Hematopoietic multipotent progenitor cell (in vitro differentiated cells): Measurements from ENCODE around the gene RUNX3. TPM values are rescaled to one million over a fixed set of nuclear protein-coding genes. Genes with fewer than 3 reads are reported as not detected.
A peak's percentile ranks its signal among the peaks of the same experiment; 100 is the strongest.

Experiments used
- DNase-seq, 3 donors: peaks; one replicate each; pipeline ENCODE4 v3.0.0-alpha.2; 2011 to 2015; ENCODE audit warnings: low read depth in 2 of 3, low spot score in 2 of 3
- total RNA-seq: library from RNA; depleted of rRNA; stranded (reverse); fragments of >200 nt; gene quantifications from one replicate; pipeline ENCODE4 v1.2.3, GENCODE V29; 2012

RUNX3 gene
- total RNA-seq, 1 donor: 22.9 TPM

GRCh38 chr1:24948079-24948827, 18.2 kb upstream of the RUNX3 start:
- peak in 1 of 3 donors; percentile 53 for DNase-seq

DNA sequence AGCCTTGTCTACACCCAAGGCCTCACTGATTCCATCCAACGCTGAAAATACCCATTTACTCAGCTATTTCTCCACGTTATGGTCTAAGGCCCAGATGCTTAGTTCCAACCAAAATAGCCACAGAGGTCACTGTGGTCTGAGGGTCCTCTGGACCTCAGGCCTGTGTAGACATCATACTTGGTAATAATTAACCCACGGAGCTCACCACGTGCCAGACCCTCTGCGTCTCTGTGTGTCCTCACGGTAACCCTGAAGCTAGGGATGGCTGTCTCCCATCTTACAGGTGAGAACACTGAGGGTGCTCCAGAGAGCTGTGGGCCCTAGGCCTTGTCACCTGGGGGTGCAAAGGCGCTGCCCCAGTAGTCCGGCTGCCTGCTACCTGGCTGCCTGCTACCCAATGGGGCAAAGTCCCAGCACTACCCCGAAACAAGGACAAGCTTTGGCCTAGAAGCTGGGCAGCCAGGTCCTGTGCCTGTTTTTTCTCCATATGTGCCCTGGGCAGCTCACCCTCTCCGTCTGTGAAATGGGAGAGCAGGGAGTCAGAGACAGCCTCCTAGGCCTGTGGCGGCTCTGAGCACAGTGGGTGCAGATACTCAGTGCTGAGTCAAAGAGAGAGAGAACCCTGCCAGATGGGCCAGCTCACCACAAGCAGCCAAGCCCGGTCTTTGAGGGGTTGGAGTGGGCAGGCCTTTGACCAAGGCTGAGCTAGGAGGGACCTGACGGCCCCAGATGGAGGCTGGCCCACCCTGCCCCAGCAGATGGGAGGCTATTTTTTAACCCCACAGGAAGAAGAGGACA, 17.0 kb upstream of the RUNX3 start:
- DNase-seq: no peak

- DNase-seq: no peak
Observed at GRCh38 chr1:24945354-24946326, 15.6 kb upstream of the RUNX3 start.

GRCh38 chr1:24944318-24944717, 14.2 kb upstream of the RUNX3 start:
- DNase-seq: no peak

DNA sequence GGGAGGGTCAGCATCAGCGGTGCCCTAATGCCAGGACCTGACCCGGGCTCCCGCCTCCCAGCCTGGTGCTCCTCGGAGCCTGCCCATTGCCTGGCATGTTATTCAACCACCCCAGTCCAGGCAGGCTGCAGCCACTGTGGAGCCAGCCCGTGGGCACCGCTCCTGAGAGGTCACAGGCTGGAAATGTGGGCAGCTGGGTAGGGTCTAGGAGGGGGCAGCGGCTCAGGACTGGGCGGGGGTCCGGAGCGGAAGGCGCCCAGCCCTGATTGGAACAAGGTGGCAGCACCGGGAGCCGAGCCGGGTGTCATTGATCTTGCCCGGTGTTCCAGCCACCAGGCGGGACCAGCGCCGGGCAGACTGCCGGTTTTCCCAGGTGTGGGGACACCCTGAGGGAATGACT, 12.7 kb upstream of the RUNX3 start:
- DNase-seq: no peak

GRCh38 chr1:24941564-24941963, 11.5 kb upstream of the RUNX3 start:
- DNase-seq: no peak

DNA sequence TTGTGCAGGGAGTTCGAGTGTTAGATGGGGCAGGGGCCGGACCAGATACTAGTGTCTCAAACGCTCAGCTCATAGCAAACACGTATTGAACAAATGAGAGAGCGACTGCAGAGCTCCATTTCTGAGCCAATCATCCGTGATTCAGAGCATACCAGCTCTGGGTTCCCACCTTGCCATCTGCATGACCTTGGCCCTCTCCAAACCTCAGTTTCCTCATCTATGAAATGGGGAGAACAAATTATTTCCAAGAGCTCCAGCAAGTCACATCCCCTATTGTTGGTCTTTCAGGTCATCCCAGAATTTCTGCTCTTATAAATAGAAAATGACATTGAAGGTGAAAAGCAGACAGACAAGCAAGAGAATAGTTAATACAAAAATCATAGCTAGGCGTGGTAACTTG, 10.2 kb upstream of the RUNX3 start:
- no peak for DNase-seq

DNA sequence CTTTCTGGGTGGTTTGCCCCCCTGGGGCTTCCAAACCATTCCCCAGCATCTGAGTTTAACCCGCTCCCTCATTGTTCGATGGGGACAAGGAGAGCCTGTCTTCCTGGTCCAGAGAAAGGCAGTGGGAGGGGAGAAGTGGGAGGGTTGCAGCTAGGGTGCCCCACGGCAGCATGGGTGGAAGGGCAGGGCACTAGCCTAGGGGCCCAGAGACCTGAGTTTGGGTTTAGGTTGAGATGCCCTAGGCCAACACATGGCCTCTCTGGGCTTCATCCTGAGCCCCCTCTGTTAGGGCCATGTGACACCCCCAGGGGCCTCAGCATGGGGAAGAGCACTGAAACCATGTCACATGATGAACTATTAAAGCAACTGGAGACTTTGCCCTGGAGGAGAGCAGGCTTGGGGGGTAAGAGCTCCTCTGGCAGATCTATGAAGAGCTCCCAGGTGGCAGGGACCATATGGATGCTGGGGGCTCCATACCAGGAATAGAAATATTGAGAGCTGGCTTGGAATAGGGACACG, 9.7 kb upstream of the RUNX3 start:
- DNase-seq: no peak

- no peak for DNase-seq
Observed at GRCh38 chr1:24939040-24939674, 9.1 kb upstream of the RUNX3 start.

- no peak for DNase-seq
Observed at GRCh38 chr1:24938276-24938675, 8.2 kb upstream of the RUNX3 start.

DNA sequence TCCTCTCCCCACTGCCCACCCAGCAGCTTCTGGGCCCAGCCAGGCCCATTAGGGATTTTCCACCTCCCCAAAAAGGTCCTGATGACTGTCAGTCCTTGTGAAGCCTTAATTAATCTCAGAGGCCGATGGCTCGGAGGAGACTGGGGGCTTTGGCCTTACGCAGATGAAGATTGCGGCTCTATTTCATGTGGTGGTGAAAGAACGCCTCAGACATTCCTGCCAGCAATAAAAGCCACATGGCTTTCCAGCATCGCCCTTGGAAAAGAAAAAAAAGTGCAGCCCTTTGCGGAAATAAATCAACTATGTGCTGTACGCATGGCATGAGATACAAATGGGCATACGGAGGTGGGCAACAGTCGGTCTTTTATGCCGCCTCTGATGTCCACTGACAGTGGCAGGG, 6.6 kb upstream of the RUNX3 start:
- DNase-seq: no peak

GRCh38 chr1:24935615-24936484, 5.8 kb upstream of the RUNX3 start:
- no peak for DNase-seq

DNA sequence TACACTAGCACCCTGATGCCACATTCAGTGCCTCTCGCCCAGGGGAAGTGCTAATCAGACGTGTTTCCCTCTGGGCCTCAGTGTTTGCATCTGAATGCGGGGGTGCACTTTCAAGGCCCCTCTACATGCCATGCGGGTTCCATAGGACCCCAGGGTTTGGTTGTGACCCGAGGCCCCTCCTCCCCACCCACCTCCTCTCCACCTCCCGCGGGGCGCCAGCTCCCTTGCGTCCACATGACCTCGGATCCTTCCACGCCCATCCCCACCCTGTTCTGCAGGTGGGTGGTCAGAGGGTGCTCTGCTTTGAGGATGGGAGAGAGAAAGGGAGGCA, 5.1 kb upstream of the RUNX3 start:
- no peak for DNase-seq

DNA sequence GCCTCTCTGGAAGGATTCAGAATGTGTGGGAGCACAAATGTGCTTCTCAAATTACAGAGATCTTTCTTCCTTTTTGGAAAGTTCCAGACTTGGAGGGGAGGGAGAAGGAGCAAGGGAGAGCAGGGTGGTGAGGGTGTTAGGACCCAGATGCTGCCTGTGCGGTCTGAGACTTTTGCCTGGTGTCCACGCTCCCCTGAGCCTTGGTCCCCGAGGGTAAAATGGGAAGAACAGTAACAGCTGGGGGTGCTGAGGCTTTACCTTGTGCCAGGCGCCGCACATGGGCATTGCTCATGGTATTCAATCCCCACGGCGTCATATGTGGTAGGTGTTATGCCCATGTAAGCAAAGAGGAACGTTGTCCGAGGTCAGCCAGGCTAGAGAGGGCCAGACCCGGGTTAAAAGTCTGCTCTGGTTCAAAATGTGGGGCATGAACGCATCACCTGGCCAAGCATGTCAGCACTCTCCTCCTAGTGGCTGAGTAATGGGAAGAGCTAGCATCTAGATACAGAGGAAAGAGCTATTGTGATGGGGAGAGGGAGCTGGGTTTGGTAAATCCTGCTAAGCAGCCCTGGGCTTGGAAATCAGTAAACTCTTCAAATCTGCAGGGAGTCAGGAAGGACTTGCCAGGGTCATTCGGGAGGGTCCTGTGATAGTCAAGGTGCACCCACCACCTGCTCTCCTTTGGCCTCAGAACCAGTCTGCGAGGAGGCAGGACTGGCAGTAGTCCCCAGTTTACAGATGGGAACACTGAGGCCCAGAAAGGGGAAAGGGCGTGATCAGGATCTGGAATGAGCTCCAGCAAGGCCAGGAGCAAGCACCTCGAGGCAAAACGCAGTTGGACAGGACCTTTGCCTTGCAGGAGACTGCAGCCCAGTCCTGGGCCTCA, 4.5 kb upstream of the RUNX3 start:
- DNase-seq: no peak

DNA sequence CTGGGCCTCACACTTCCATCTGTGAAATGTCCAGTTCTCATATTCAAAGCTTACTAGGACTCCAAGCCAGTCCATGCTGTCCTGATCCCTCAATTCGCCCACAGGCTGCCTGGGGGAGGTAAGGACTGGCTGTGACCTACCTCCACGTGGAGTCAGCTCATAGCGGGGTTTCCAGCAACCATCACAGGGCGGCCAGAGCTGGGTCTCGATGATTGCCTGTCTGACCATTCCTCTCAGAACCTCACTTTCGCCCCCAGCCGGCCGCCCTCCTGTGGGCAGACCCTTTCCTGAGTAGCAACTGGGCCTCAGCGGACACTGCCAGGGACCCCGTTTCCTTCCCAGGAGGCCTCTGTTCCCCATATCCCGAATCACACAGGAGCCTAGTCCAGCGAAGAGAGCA, 3.4 kb upstream of the RUNX3 start:
- DNase-seq: no peak

DNA sequence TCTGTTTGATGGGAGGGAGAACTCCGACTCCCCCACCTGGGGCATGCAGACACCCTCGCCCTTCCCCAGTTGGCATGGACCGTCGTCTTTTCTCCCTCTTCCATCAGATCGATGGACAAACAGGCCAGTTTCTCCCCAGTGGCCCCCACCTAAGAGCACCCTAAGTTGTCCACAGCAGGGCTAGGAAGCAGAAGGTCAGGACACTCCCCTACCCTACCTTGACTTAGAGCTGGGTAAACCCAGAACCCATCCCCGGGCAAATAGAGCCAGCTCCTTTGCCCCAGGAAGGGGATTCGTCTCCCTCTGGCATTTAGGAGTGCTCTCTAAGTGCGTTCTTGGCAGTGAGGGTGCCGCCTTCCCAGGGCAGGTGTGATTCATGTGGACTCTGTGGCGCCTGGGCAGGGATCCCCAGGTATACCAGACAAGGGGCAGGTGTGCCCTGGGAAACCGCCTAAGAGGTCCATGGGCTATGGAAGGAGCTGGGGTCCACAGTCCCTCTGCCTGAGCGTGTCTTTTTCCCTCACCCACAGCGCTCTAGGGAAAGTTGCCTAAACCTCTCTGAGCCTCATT, 2.7 kb upstream of the RUNX3 start:
- no peak for DNase-seq

- peak in 1 of 3 donors; percentile 59 for DNase-seq
Observed at GRCh38 chr1:24932284-24932683, 2.2 kb upstream of the RUNX3 start.
